ENCODE measurements around the gene THRAP3. TPM values are rescaled to one million over a fixed set of nuclear protein-coding genes. Genes with fewer than 3 reads are reported as not detected.

THRAP3 gene
- total and polyA plus RNA-seq, 9 of the 15 experiments (the other 6 are each of a cell fraction or from before 2014, with no cell fraction given), result 66.2 to 135 (median 113) TPM

GRCh38 chr1:36279110-36279788 lies 55.0 kb downstream of the THRAP3 start:
- Histone ChIP-seq H3K79me2 (ENCODE audit: control insufficient read depth, insufficient read depth, low read length) (peaks cover 47% of the 10 kb centered on the region), H3K36me3 (ENCODE audit: control insufficient read depth, insufficient read depth, low read length) (peaks cover 55% of the 10 kb centered on the region), H4K20me1 (replicated peaks; ENCODE audit: control insufficient read depth, insufficient read depth, low read length) (no peaks in the 10 kb centered on the region), H3K9ac (ENCODE audit: insufficient read depth in 1 of 2, low read depth in 2 of 2, low read length in 2 of 2) (no peak overlapping the region), H3K4me3 (no peak overlapping the region), H3K27ac (ENCODE audit: extremely low read depth, low read depth, low read length) (peak overlapping the region; percentile 21; the same call in 1 of the 3 replicates), H2AFZ (ENCODE audit: low read depth, low read length) (no peak overlapping the region), H3K9me1 (ENCODE audit: control insufficient read depth, insufficient read depth, low read length) (no peaks in the 10 kb centered on the region), H3K4me2 (ENCODE audit: insufficient read depth, low read length) (no peak overlapping the region), H3K9me3 (replicated peaks; ENCODE audit: control insufficient read depth, insufficient read depth, low read depth, low read length) (no peaks in the 10 kb centered on the region), H3K27me3 (ENCODE audit: control insufficient read depth in 2 of 2, insufficient read depth in 2 of 2, low read length in 2 of 2) (no peaks in the 10 kb centered on the region), H3K4me1 (replicated peaks in 1 of 2; ENCODE audit: control insufficient read depth in 2 of 2, insufficient read depth in 2 of 2, low read length in 2 of 2) (peaks cover 3 to 11% of the 10 kb centered on the region in 2 experiments; a peak in 3 of 5 replicates)
- FAIRE-seq (no peak), ATAC-seq (no peak), DNase-seq (ENCODE audit: extremely low read depth in 1 of 4, low spot score in 3 of 4) (no peak)
- 29% methylated on average over 2 of the region's 2 CpGs for WGBS (ENCODE audit: insufficient coverage, low coverage, missing lambda C conversion rate)
- intact Hi-C loops (cut with micrococcal nuclease), result no loop called here
- ChIA-PET POLR2A (interaction anchor here (0.9 to 4.7 kb wide), 5 partner anchors 10 to 132 kb away, joined by 3 to 24 read pairs (median 3); partner anchors contain the start of gene TRAPPC3), CTCF (ENCODE audit: low intra/inter-chr PET ratio) (no interaction called here)
- no TSS peak for BruUV-seq (replicated peaks)
- in situ Hi-C loops (cut with MboI), result no loop called here
- TF ChIP-seq MEF2A (IDR thresholded peaks at IDR 0.05; ENCODE audit: control insufficient read depth, low read depth, low read length) (peak; percentile 57; the same call in 1 of the 2 replicates), HNRNPUL1 (IDR thresholded peaks at IDR 0.05; ENCODE audit: low read length) (no peak)

DNA sequence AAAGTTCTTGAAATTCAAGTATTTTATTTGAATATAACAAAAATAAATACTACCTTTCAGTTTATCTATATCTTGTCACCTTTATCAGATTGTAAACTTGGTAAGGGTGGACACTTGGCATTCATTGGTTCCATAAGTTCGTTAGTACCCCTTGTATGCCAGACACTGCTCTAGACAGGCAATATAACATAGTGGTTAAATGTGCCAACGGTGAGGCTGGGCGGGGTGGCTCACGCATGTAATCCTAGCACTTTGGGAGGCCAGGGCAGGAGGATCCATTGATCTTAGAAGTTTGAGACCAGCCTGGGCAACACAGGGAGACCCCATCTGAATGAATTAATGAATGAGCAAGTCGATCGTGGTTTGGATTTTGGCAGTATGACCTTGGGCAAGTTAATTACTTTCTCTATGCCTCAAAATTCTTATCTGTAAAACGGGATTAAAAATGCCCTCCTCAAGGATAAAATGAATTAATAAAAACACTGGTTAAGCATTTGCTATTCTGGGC lies 55.6 kb downstream of the THRAP3 start:
- H3K9ac ChIP-seq (ENCODE audit: insufficient read depth in 1 of 2, low read depth in 2 of 2, low read length in 2 of 2), result no peak overlapping the region; a peak in 1 of 4 replicates
- DNase-seq (ENCODE audit: extremely low read depth in 1 of 4, low spot score in 3 of 4) (no peak), ATAC-seq (no peak), FAIRE-seq (no peak)
- whole genome bisulfite sequencing (ENCODE audit: insufficient coverage, low coverage, missing lambda C conversion rate), result 86% methylated on average over 7 of the region's 7 CpGs
- peaks cover 42% of the 10 kb centered on the region for H3K79me2 ChIP-seq (ENCODE audit: control insufficient read depth, insufficient read depth, low read length)
- intact Hi-C loops (cut with micrococcal nuclease), result no loop called here
- POLR2A ChIA-PET, result interaction anchor here (0.8 to 4.7 kb wide), 8 partner anchors 10 to 185 kb away, joined by 3 to 24 read pairs (median 4); partner anchors contain the start of genes THRAP3 and TRAPPC3
- H3K36me3 ChIP-seq (ENCODE audit: control insufficient read depth, insufficient read depth, low read length), result peaks cover 55% of the 10 kb centered on the region
- H3K9me3 ChIP-seq (replicated peaks; ENCODE audit: control insufficient read depth, insufficient read depth, low read depth, low read length), result no peaks in the 10 kb centered on the region
- no peak overlapping the region for H3K4me2 ChIP-seq (ENCODE audit: insufficient read depth, low read length)
- peaks cover 3 to 6% of the 10 kb centered on the region in 2 experiments; a peak in 2 of 5 replicates for H3K4me1 ChIP-seq (replicated peaks in 1 of 2; ENCODE audit: control insufficient read depth in 2 of 2, insufficient read depth in 2 of 2, low read length in 2 of 2)
- H3K27ac ChIP-seq (ENCODE audit: extremely low read depth, low read depth, low read length), result peak overlapping the region; percentile 21; the same call in 1 of the 3 replicates
- TF ChIP-seq KAT2B (IDR thresholded peaks at IDR 0.05; ENCODE audit: low read depth, low read length) (no peak), RBBP5 (IDR thresholded peaks at IDR 0.05; ENCODE audit: borderline replicate concordance, insufficient read depth, low read length, poor library complexity, severe bottlenecking) (no peak), MTA1 (IDR thresholded peaks at IDR 0.05; ENCODE audit: borderline replicate concordance) (no peak), ZNF24 (IDR thresholded peaks at IDR 0.05) (0 out of 2 replicates have a peak, but pooled peaks have one; percentile 71), ILK (tag; IDR thresholded peaks at IDR 0.05; ENCODE audit: borderline replicate concordance, low read depth) (no peak)
- H3K9me1 ChIP-seq (ENCODE audit: control insufficient read depth, insufficient read depth, low read length), result no peaks in the 10 kb centered on the region
- H4K20me1 ChIP-seq (replicated peaks; ENCODE audit: control insufficient read depth, insufficient read depth, low read length), result no peaks in the 10 kb centered on the region
- no peak overlapping the region for H2AFZ ChIP-seq (ENCODE audit: low read depth, low read length)
- CTCF ChIA-PET (ENCODE audit: low intra/inter-chr PET ratio), result interaction anchor here (0.6 kb wide), 1 partner anchor 14 kb away, joined by 4 read pairs; no protein-coding TSS in a partner anchor
- H3K4me3 ChIP-seq, result no peak overlapping the region
- in situ Hi-C loops (cut with MboI), result no loop called here
- H3K27me3 ChIP-seq (ENCODE audit: control insufficient read depth in 2 of 2, insufficient read depth in 2 of 2, low read length in 2 of 2), result no peaks in the 10 kb centered on the region
- BruUV-seq (replicated peaks), result no TSS peak

Measured in K562 (cell line).